HCT116 (cell line): ENCODE results near the gene DLG2. TPM values are rescaled to one million over a fixed set of nuclear protein-coding genes. Genes with fewer than 3 reads are reported as not detected.

Source experiments
- ATAC-seq: fragments of 200-7000 bp; cut with Tn5 transposase; 2 replicates; pipeline ENCODE4 v1.9.1; 2020; ENCODE audit warnings: mild to moderate bottlenecking, moderate library complexity
- BruUV-seq: library from RNA; stranded (reverse); fragments of 400-500 nt; replicated peaks from 2 replicates; lab custom pipeline; 2021; lab: Mats Ljungman, UMichigan
- CTCF ChIA-PET: fragments of 300-600 bp; sonication (Branson Sonifier 250); formaldehyde crosslinking; loops from one replicate; lab custom pipeline; 2021; ENCODE audit warnings: antibody characterized with exemption; lab: Charles Lee
- POLR2A ChIA-PET: fragments of 300-600, 350-600 bp; sonication (Branson Sonifier 250); formaldehyde crosslinking; loops from one replicate; lab custom pipeline; 2021; ENCODE audit warnings: antibody characterized with exemption; lab: Charles Lee
- RAD21 ChIA-PET, 2 experiments: fragments of 300-600 bp; sonication (Branson Sonifier 250); formaldehyde crosslinking; loops; one replicate each; lab custom pipeline; 2023; ENCODE audit warnings: low total read pairs in 2 of 2; ENCODE audit not compliant: uncharacterized antibody in 2 of 2, unreplicated experiment in 2 of 2, low non-redundant PET in 1 of 2; lab: Charles Lee
- DNase-seq: peaks from one replicate; pipeline ENCODE4 v3.0.0-alpha.2; 2010; ENCODE audit warnings: low read depth, low spot score
- H2AFZ ChIP-seq: fragments of 200-600 bp; shearing (Covaris generic), sonication (generic); 2 replicates; pipeline ENCODE4 v1.6.1; 2017; ENCODE audit warnings: low read depth, mixed run types, mixed read lengths, antibody characterized with exemption, low read length; ENCODE audit not compliant: poor library complexity, severe bottlenecking
- H3K27ac ChIP-seq: 2 replicates; pipeline ENCODE4 v1.5.1; 2012; ENCODE audit warnings: low read depth, low read length
- H3K27me3 ChIP-seq: fragments of 200-600 bp; sonication (generic); 2 replicates; pipeline ENCODE4 v1.6.1; 2016; ENCODE audit warnings: mixed run types, low read length, mixed read lengths; ENCODE audit not compliant: insufficient read depth
- H3K36me3 ChIP-seq, 2 experiments: fragments of 200-500 bp in 1 of 2; fragments of 200-600 bp in 1 of 2; sonication (Bioruptor generic) in 1 of 2; sonication (generic) in 1 of 2; 2 replicates each; pipeline versions ENCODE4 v1.5.1 to v1.6.1; 2014 to 2016; ENCODE audit warnings: low read length in 2 of 2, inconsistent platforms in 1 of 2, mixed read lengths in 1 of 2, mixed run types in 1 of 2; ENCODE audit not compliant: insufficient read depth in 2 of 2, control insufficient read depth in 1 of 2
- H3K4me1 ChIP-seq, 2 experiments: fragments of 200-600 bp in 1 of 2; sonication (generic) in 1 of 2; 2 replicates each; pipeline versions ENCODE4 v1.5.1 to v1.6.1; 2012 to 2017; ENCODE audit warnings: low read length in 2 of 2, inconsistent platforms in 1 of 2, mild to moderate bottlenecking in 1 of 2, mixed read lengths in 1 of 2, mixed run types in 1 of 2, moderate library complexity in 1 of 2; ENCODE audit not compliant: insufficient read depth in 2 of 2, control insufficient read depth in 1 of 2
- H3K4me2 ChIP-seq: fragments of 200-600 bp; sonication (generic); 2 replicates; pipeline ENCODE4 v1.6.1; 2017; ENCODE audit warnings: mixed run types, low read length, mixed read lengths
- H3K4me3 ChIP-seq, 2 experiments: fragments of 200-600 bp in 1 of 2; sonication (generic) in 1 of 2; replicated peaks in 1 of 2; 2 replicates each; pipeline ENCODE4 v1.5.1; 2011 to 2016; ENCODE audit warnings: low read length in 2 of 2, control low read depth in 1 of 2, low read depth in 1 of 2, mild to moderate bottlenecking in 1 of 2, mixed read lengths in 1 of 2, mixed run types in 1 of 2
- H3K79me2 ChIP-seq: fragments of 200-600 bp; sonication (generic); 2 replicates; pipeline ENCODE4 v1.6.1; 2017; ENCODE audit warnings: mild to moderate bottlenecking, mixed run types, low read length, moderate library complexity, mixed read lengths; ENCODE audit not compliant: insufficient read depth
- H3K9ac ChIP-seq: fragments of 200-600 bp; sonication (generic); 2 replicates; pipeline ENCODE4 v1.6.1; 2016; ENCODE audit warnings: low read length, mixed read lengths
- H3K9me2 ChIP-seq: fragments of 200-600 bp; sonication (generic), shearing (Covaris generic); 2 replicates; pipeline ENCODE4 v1.6.1; 2017; ENCODE audit warnings: mixed run types, mild to moderate bottlenecking, moderate library complexity; ENCODE audit not compliant: insufficient read depth
- H3K9me3 ChIP-seq, 2 experiments: fragments of 200-500 bp in 1 of 2; fragments of 200-600 bp in 1 of 2; sonication (Bioruptor generic) in 1 of 2; sonication (generic) in 1 of 2; 2 replicates each; pipeline ENCODE4 v1.6.1; 2014 to 2017; ENCODE audit warnings: low read length in 2 of 2, mixed read lengths in 2 of 2, inconsistent platforms in 1 of 2, low read depth in 1 of 2, mild to moderate bottlenecking in 1 of 2, mixed run types in 1 of 2, moderate library complexity in 1 of 2; ENCODE audit not compliant: control insufficient read depth in 1 of 2, insufficient read depth in 1 of 2
- H4K20me1 ChIP-seq: fragments of 200-600 bp; sonication (generic), shearing (Covaris generic); 2 replicates; pipeline ENCODE4 v1.6.1; 2017; ENCODE audit warnings: mixed run types, mild to moderate bottlenecking, moderate library complexity; ENCODE audit not compliant: insufficient read depth
- EZH2 ChIP-seq: fragments of 200-600 bp; sonication (generic); IDR thresholded peaks from 2 replicates; pipeline ENCODE4 v1.6.1; 2017; ENCODE audit warnings: antibody characterized with exemption, mixed run types
- EZH2phosphoT487 ChIP-seq: fragments of 200-600 bp; IDR thresholded peaks from 2 replicates; pipeline ENCODE4 v1.6.1; 2018; ENCODE audit warnings: antibody characterized with exemption, borderline replicate concordance
- FOSL1 ChIP-seq: IDR thresholded peaks from 2 replicates; pipeline ENCODE4 v1.6.1; 2012; ENCODE audit warnings: low read depth
- JUND ChIP-seq: IDR thresholded peaks from 2 replicates; pipeline ENCODE4 v1.6.1; 2012
- POLR2A ChIP-seq: IDR thresholded peaks from 2 replicates; pipeline ENCODE4 v1.7.0; 2011; ENCODE audit warnings: borderline replicate concordance; ENCODE audit not compliant: insufficient read depth, insufficient read length; ENCODE audit errors: extremely low read depth
- RAD21 ChIP-seq: IDR thresholded peaks from 2 replicates; pipeline ENCODE4 v1.6.1; 2012; ENCODE audit warnings: low read depth, mild to moderate bottlenecking
- YY1 ChIP-seq: IDR thresholded peaks from 2 replicates; pipeline ENCODE4 v1.6.1; 2011; ENCODE audit warnings: low read length, low read depth, moderate library complexity, mild to moderate bottlenecking; ENCODE audit not compliant: insufficient replicate concordance; ENCODE audit errors: extremely low read depth
- ZFX ChIP-seq: fragments of 450-650 bp; IDR thresholded peaks from 2 replicates; pipeline ENCODE4 v1.6.1; 2017
- intact Hi-C: fragments of 100-400 bp; cut with micrococcal nuclease; formaldehyde crosslinking; loops from 2 replicates; pipeline ENCODE4 v1.10.0; 2022
- total RNA-seq: library from RNA; stranded (reverse); gene quantifications from one replicate; pipeline ENCODE4 v1.2.1, GENCODE V29; 2021; ENCODE audit not compliant: unreplicated experiment
- TF ChIP-seq, protein P1 (sequence below), 3 experiments: fragments of 200-600 bp in 1 of 3; sonication (generic) in 1 of 3; IDR thresholded peaks in 2 of 3; conservative IDR thresholded peaks in 1 of 3; 2 replicates each; pipeline ENCODE4 v1.5.1; 2012 to 2017; ENCODE audit warnings: low read depth in 2 of 3, low read length in 2 of 3, antibody characterized with exemption in 1 of 3, borderline replicate concordance in 1 of 3, control low read depth in 1 of 3, mild to moderate bottlenecking in 1 of 3, mixed read lengths in 1 of 3, mixed run types in 1 of 3, moderate library complexity in 1 of 3; ENCODE audit not compliant: insufficient read depth in 1 of 3
- TF ChIP-seq, protein P2 (sequence below): IDR thresholded peaks from 2 replicates; pipeline ENCODE4 v1.6.1; 2012; ENCODE audit warnings: low read depth

Gene DLG2
- total RNA-seq, 1 experiment from 2014 or later, result 2.4 TPM

DNA sequence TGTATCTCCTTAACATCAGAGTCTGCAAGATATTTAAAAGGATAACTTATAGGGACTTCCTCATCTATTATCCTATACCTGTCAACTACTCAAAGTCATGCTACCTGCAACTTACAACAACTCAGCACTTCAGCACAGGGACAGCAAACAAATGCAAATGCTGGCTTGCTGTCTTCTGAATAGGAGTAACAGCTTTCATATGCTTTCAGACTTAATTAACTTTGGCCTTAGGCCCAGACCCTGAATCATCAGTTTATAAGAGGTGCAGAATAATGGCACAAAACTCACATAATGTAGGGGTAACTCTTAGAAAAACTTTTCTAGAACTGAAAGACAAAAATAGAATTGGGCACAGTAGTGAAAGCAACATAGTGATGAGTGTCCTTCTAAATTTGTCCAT lies 953.4 kb downstream of the DLG2 start:
- H4K20me1 ChIP-seq, result no peaks in the 10 kb centered on the region
- no peak overlapping the region for H3K4me2 ChIP-seq
- no peak overlapping the region for H3K4me3 ChIP-seq
- intact Hi-C loops, result no loop called here
- no peak overlapping the region for H3K9ac ChIP-seq
- no peaks in the 10 kb centered on the region for H3K4me1 ChIP-seq
- no peak overlapping the region for H2AFZ ChIP-seq
- H3K27ac ChIP-seq, result no peak overlapping the region
- POLR2A ChIA-PET, result no interaction called here
- BruUV-seq, result no TSS peak
- RAD21 ChIA-PET, result no interaction called here
- CTCF ChIA-PET, result no interaction called here
- H3K9me3 ChIP-seq, result no peaks in the 10 kb centered on the region
- TF ChIP-seq EZH2phosphoT487 (no peak), YY1 (no peak)
- TF ChIP-seq, all 23 proteins: peak for 0
- Histone ChIP-seq H3K79me2 (no peaks in the 10 kb centered on the region), H3K36me3 (no peaks in the 10 kb centered on the region), H3K27me3 (no peaks in the 10 kb centered on the region), H3K9me2 (no peaks in the 10 kb centered on the region)
- no peak for DNase-seq
- no peak for ATAC-seq

DNA sequence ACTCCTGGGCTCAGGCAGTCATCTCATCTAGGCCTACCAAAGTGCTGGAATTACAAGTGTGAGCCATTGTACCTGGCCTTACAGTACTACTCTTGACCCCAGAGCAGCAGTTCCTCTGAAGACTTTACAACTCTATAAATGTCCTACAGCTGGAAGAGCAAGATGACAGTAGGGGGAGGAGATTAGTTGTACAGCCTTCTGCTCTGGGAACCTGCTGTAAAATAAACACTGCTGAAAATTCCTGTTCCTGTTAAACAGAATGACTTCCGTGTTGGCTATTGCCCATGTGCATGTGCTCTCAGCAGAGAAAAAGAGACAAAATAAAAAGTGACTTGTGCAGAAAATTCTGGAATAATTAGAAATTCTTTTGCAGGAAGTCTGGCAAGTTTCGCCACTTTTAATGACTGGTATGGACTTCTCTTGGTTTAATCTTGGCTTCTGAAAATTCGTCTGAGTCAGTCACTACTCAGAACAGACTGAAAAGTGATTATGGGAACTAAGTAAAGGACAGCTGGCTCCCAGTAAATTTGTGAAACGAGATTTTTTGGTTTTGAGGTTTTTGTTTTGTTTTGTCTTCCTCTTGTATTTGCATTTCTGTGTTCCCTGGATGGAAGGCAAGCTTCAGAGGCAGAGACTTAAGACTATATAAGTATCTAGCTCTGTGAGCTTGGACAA lies 955.7 kb downstream of the DLG2 start:
- no peak overlapping the region for H2AFZ ChIP-seq
- no peaks in the 10 kb centered on the region for H3K9me2 ChIP-seq
- no peaks in the 10 kb centered on the region for H3K4me1 ChIP-seq
- no peaks in the 10 kb centered on the region for H4K20me1 ChIP-seq
- intact Hi-C loops, result no loop called here
- no peaks in the 10 kb centered on the region for H3K36me3 ChIP-seq
- ChIA-PET POLR2A (no interaction called here), RAD21 (no interaction called here), CTCF (no interaction called here)
- no peaks in the 10 kb centered on the region for H3K9me3 ChIP-seq
- H3K9ac ChIP-seq, result no peak overlapping the region
- H3K4me3 ChIP-seq, result no peak overlapping the region
- H3K79me2 ChIP-seq, result no peaks in the 10 kb centered on the region
- no peak overlapping the region for H3K4me2 ChIP-seq
- ATAC-seq, result no peak
- no peak for DNase-seq
- no TSS peak for BruUV-seq
- H3K27me3 ChIP-seq, result no peaks in the 10 kb centered on the region
- TF ChIP-seq POLR2A (no peak), EZH2 (no peak), FOSL1 (no peak), JUND (no peak), RAD21 (no peak), ZFX (no peak)
- TF ChIP-seq, protein P1, sequence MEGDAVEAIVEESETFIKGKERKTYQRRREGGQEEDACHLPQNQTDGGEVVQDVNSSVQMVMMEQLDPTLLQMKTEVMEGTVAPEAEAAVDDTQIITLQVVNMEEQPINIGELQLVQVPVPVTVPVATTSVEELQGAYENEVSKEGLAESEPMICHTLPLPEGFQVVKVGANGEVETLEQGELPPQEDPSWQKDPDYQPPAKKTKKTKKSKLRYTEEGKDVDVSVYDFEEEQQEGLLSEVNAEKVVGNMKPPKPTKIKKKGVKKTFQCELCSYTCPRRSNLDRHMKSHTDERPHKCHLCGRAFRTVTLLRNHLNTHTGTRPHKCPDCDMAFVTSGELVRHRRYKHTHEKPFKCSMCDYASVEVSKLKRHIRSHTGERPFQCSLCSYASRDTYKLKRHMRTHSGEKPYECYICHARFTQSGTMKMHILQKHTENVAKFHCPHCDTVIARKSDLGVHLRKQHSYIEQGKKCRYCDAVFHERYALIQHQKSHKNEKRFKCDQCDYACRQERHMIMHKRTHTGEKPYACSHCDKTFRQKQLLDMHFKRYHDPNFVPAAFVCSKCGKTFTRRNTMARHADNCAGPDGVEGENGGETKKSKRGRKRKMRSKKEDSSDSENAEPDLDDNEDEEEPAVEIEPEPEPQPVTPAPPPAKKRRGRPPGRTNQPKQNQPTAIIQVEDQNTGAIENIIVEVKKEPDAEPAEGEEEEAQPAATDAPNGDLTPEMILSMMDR (IDR thresholded peaks at IDR 0.05 in 2 of 3, conservative IDR thresholded peaks at IDR 0.05 in 1 of 3; ENCODE audit: borderline replicate concordance in 1 of 3, insufficient read depth in 1 of 3, low read depth in 2 of 3, low read length in 2 of 3), result no peak
- TF ChIP-seq, protein P2, sequence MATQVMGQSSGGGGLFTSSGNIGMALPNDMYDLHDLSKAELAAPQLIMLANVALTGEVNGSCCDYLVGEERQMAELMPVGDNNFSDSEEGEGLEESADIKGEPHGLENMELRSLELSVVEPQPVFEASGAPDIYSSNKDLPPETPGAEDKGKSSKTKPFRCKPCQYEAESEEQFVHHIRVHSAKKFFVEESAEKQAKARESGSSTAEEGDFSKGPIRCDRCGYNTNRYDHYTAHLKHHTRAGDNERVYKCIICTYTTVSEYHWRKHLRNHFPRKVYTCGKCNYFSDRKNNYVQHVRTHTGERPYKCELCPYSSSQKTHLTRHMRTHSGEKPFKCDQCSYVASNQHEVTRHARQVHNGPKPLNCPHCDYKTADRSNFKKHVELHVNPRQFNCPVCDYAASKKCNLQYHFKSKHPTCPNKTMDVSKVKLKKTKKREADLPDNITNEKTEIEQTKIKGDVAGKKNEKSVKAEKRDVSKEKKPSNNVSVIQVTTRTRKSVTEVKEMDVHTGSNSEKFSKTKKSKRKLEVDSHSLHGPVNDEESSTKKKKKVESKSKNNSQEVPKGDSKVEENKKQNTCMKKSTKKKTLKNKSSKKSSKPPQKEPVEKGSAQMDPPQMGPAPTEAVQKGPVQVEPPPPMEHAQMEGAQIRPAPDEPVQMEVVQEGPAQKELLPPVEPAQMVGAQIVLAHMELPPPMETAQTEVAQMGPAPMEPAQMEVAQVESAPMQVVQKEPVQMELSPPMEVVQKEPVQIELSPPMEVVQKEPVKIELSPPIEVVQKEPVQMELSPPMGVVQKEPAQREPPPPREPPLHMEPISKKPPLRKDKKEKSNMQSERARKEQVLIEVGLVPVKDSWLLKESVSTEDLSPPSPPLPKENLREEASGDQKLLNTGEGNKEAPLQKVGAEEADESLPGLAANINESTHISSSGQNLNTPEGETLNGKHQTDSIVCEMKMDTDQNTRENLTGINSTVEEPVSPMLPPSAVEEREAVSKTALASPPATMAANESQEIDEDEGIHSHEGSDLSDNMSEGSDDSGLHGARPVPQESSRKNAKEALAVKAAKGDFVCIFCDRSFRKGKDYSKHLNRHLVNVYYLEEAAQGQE, result no peak
- no peak overlapping the region for H3K27ac ChIP-seq
